Loucy (cell line): ENCODE results near the gene WNK4.

Experiments
- CTCF ChIP-seq: fragments of 200-600 bp; sonication (generic); conservative IDR thresholded peaks from 2 replicates; pipeline ENCODE4 v1.5.1; 2014; ENCODE audit warnings: mild to moderate bottlenecking, antibody characterized with exemption, low read length
- EZH2phosphoT487 ChIP-seq: fragments of 200-600 bp; IDR thresholded peaks from 2 replicates; pipeline ENCODE4 v1.6.1; 2018; ENCODE audit warnings: antibody characterized with exemption, mild to moderate bottlenecking, moderate library complexity, borderline replicate concordance

GRCh38 chr17:42783062-42783790 is 2.8 kb downstream of the WNK4 start:
- TF ChIP-seq CTCF (no peak), EZH2phosphoT487 (no peak)
